ENCODE measurements around the gene RRAS2.
"Not testable (repeated sequence)": the region's sequence is repeated elsewhere in the genome, so short reads cannot be mapped to it uniquely, and the experiment has no call there.

- TF ChIP-seq CTCF, POLR2A, POLR2AphosphoS5, EP300 (IDR thresholded peaks at IDR 0.05): not testable (repeated sequence)
These were observed 4.4 kb downstream of the RRAS2 start for GRCh38 chr11:14354604-14355003.
